NOMO-1 treated with DMSO at 0.1 percent for 48 hours (cell line): ENCODE measurements around the gene UPP2.

Experiments used
- DNase-seq: peaks from one replicate; lab custom pipeline; 2025; ENCODE audit not compliant: unreplicated experiment; lab: John Stamatoyannopoulos, UW

UPP2 gene

DNA sequence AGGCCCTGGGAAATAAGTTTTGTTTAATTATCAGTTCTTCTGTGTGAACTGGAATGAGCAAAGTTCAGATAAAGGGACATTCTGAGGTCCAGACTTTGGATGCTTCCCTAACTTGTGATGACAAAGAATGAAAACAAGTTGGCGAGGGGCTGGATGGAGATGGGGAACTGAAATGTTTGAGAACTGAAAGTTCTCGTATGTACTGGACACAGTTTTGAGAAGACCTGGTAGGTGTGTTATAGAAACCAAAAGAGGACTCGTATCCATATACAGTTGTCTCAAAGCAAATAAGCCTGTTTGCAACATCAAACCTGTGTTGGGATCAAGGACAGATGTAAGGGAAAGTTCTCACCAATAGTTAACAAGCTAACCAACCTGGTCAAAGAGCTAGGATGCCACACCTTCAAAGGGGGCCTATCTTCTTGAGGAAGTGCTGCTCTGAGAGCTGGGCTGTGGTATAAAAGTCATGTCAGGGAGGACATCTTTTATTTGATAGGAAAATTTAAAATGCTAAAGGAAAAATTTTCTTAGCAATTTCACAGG, at the start of gene UPP2:
Gene UPP2, plus strand, starts transcription at position 493 of the 543 bp plus-strand sequence. CDS start 188 bp downstream, outside the sequence.
- no peak for DNase-seq

DNA sequence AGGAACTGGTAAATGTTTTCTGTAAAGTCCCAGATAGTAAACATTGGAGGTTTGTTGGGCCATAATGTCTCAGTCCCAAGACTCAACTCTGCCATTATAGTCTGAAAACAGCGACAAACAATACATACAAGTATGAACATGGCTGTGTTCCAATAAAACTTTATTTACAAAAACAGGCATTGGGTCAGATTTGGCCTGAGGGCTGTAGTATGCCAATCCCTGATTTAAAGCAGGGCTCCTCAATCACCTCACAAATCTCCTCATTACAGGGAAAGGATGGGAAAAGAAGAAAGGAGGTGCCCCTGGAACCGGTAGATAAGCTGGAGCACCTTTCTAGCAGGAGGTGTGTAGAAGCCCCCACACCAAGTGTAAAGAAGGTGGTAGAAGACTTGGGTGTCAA, 48.9 kb upstream of the UPP2 start:
- DNase-seq: no peak

DNA sequence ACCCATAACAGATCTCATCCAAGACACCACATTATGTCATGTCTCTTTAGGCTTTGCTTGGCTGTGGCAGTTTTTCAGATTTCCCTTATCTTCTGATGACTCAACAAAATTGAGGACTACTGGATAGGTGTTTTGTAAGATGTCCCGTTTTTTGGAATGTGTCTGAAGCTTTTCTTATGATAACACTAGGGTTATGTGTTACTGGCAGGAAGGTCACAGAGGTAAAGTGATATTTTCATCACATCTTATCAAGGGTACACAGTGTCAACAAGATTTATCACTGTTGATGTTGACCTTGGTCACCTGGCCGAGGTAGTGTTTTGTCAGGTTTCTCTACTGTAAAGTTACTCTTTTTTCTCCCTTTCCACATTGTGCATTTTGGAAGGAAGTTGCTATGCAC, 44.8 kb upstream of the UPP2 start:
- no peak for DNase-seq

DNA sequence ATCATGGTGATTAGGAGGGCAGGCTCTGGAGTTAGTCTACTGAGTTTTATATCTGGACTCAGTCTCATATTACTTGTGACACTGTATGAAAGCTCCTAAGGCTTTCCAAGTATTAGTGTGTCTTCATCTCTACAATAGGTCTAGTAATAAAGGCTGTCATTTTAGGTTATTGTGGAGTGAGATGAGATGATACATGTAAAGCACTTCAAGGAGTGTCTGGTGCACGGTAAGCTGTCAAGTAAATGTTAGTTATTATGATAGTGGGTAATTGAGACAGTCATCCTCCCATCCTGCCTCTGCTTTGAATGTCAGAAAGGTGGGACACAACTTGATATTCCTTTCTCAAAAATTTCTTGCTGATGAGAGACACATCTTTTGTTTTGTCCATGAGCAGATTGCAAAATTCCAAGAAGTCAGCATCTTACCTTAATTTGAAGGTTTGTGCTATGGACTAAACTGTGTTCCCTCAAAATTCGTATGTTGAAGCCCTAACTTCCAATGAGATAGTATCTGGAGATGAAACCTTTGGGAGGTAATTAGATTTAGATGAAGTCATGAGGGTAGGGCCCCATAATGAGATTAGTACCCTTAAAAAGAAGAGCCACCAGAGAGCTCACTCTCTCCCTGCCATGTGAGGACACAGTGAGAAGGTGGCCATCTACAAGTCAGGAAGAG, 41.4 kb upstream of the UPP2 start:
- DNase-seq: no peak

DNA sequence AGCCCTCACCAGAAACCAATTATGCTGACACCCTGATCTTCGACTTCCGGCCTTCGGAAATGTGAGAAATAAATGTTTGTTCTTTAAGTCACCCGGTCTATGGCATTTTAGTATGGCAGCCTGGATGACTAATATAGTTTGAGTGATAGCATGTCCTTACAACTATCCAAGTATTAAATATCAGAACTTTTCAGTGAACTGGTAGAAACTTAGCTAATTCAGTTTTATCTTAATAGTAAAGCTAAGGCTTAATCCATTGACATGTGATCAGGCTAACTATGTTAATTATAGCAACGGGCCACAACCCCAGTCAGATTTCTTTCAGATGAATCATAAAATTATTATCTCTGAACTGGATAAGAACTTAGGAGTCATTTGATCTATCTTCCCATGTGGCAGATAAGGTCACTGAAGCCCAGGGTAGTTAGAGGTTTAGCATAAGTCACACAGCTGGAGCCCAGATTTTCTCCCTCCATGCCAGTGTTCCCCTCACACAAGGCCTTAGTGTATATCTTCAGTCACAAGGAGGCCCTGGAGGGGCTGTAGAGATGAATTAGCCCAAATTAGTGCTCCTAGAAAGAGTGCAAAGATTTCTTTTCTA, 40.7 kb upstream of the UPP2 start:
- no peak for DNase-seq

DNA sequence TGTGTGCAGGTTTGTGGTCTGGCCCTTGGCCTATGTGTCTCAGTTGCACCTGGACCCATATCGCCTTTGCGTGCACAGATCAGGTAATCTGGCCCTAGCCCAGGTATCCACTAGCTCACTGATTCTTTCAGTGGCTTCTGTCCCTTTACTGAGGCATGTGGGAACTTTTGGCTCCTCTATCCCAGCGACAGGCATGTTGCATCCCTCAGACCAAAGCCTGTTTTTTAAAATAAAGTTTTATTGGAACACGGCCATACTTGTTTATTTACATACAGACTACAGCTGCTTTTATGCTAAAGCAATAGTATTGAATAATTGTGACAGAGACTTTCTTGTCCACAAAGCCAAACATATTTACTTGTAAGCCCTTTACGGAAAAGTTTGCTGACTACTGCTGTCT, 39.9 kb upstream of the UPP2 start:
- no peak for DNase-seq

- DNase-seq: no peak
Measured at GRCh38 chr2:158066046-158066713, 35.5 kb upstream of the UPP2 start.

DNA sequence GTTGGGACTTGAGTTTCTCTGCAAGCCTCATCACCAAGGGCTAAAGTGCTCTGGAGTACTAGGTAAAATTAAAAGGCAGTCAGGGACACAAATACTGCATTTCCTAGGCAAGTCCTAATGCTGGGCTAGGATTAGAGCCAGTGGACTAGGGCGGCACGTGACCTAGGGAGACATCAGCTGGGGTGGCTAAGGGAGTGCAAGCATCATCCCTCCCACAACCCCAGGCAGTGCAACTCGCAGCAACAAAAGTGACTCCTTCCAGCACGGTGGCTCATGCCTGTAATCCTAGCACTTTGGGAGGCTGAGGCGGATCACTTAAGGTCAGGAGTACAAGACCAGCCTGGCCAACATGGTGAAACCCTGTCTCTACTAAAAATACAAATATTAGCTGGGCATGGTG, 30.7 kb upstream of the UPP2 start:
- no peak for DNase-seq

DNA sequence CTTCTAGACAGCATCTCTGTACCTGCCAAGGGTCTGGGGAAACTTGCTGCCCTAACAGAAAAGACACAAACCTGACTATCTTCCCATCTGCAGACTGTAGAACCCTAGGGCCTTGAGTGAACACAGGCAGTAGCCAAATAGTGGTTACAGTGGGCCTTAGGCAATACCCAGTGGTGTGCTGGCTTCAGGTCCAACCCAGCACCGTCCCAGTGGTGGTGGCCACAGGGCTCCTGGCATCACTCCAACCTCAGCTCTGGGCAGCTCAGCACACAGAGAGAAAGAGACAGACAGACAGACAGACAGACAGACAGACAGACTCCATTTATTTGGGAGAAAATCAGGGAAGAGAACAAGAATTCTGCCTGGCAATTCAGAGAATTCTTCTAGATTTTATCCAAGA, 29.3 kb upstream of the UPP2 start:
- DNase-seq: no peak

- DNase-seq: no peak
Measured at GRCh38 chr2:158079672-158080071, 22.0 kb upstream of the UPP2 start.

GRCh38 chr2:158088093-158088492, 13.6 kb upstream of the UPP2 start:
- no peak for DNase-seq

DNA sequence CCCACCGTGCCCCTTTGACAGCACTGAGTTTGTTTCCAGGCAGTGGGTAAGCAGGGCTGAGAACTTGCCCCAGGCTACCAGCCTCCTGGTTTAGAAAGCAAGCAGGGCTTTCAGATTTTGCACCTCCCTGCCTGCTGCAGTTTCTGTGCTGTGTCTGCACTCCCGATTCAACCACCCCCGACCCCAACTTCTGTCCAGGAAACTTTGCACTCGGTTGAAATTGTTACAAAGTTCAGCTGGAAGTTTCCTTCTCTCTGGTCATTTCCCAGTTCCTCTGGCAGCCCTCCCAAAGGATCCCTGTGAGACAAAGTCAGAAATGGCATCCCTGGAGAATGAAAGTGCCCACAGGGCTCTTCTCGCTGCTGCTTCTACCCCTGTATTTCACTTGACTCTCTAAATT, 12.4 kb upstream of the UPP2 start:
- DNase-seq: no peak

GRCh38 chr2:158091647-158092046, 10.0 kb upstream of the UPP2 start:
- no peak for DNase-seq

- peak; percentile 54 for DNase-seq
Measured at GRCh38 chr2:158094487-158095092, 7.1 kb upstream of the UPP2 start.

DNA sequence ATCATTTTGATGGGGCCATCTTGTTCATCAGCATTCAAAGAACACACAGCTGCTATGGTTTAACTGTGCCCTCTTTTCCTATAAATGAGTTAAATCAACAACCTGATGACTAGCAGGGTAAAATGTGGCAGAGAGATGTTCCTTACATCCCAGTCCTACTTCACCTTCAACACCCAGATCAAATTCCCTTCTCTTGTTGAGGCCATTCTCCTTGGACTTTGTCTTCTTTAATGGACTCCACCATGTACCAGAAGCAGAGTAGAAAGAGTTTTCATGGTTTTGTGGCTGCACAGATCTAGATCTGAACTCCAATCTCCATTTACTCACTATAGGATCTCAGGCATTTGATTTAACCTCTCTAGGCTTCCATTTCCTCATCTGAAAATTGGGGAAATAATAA, 6.4 kb upstream of the UPP2 start:
- DNase-seq: no peak

DNA sequence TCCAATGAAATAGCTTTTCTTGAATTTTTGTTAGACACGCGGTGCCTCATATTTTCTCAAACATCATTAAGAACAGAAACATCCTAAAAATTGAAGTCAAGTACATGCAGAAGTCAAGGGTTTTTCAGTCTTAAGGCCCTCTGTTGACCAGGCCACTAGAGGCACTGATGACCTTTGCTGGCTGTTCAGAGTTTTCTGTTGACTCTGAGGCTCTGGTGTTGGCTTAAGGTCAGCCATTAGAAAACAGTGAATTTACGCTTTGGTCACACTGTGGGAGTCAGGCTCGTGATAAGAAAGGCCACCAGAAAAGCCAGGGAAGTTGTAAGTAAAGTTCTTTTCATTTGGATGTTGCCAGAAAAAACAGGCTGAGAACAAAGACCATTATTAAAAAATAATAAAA, 5.8 kb upstream of the UPP2 start:
- DNase-seq: no peak

GRCh38 chr2:158097481-158097880, 4.2 kb upstream of the UPP2 start:
- no peak for DNase-seq

GRCh38 chr2:158098178-158098577, 3.5 kb upstream of the UPP2 start:
- no peak for DNase-seq

GRCh38 chr2:158099716-158100115, 2.0 kb upstream of the UPP2 start:
- no peak for DNase-seq

GRCh38 chr2:158100411-158100810, 1.3 kb upstream of the UPP2 start:
- DNase-seq: no peak

- no peak for DNase-seq
Measured at GRCh38 chr2:158102446-158102845, 770 bp downstream of the UPP2 start.
